Left kidney (tissue), 1 donor: ENCODE measurements around the gene FAM219A. TPM values are rescaled to one million over a fixed set of nuclear protein-coding genes. Genes with fewer than 3 reads are reported as not detected.

Experiments
- polyA plus RNA-seq: library from polyadenylated mRNA; unstranded; fragments of 120-200 nt; gene quantifications from one replicate; pipeline ENCODE4 v1.2.1, GENCODE V29; 2013; ENCODE audit not compliant: insufficient read length

FAM219A gene
- polyA plus RNA-seq, 1 donor, result 13.0 TPM

Other genes with a start within 250 kb of the FAM219A start
- gene KIF24, start 129.3 kb downstream of the FAM219A start, polyA plus RNA-seq, result 9.2 TPM
- gene NUDT2, start 129.0 kb downstream of the FAM219A start, polyA plus RNA-seq, result 28.8 TPM
- 9.3 TPM for gene MYORG, start 81.7 kb downstream of the FAM219A start, polyA plus RNA-seq
- gene DNAI1, start 235 bp upstream of the FAM219A start, polyA plus RNA-seq, result 3.0 TPM
- 1.4 TPM for gene ENHO, start 64.4 kb upstream of the FAM219A start, polyA plus RNA-seq
- gene CNTFR, start 131.2 kb upstream of the FAM219A start, polyA plus RNA-seq, result 34.6 TPM
- gene RPP25L, start 153.5 kb upstream of the FAM219A start, polyA plus RNA-seq, result 22.5 TPM
- 96.9 TPM for gene DCTN3, start 161.9 kb upstream of the FAM219A start, polyA plus RNA-seq
- gene ARID3C, start 170.5 kb upstream of the FAM219A start, polyA plus RNA-seq, result 0.20 TPM
- gene SIGMAR1, start 179.2 kb upstream of the FAM219A start, polyA plus RNA-seq, result 43.9 TPM
- gene GALT, start 188.1 kb upstream of the FAM219A start, polyA plus RNA-seq, result 71.8 TPM
- gene IL11RA, start 193.6 kb upstream of the FAM219A start, polyA plus RNA-seq, result 66.8 TPM
- 1.1 TPM for gene CCL27, start 204.1 kb upstream of the FAM219A start, polyA plus RNA-seq
- not detected for gene CCL19, start 232.7 kb upstream of the FAM219A start, polyA plus RNA-seq